ENCODE data around the gene ASNSD1.
"Not testable (repeated sequence)": the region's sequence is repeated elsewhere in the genome, so short reads cannot be mapped to it uniquely, and the experiment has no call there.

GRCh38 chr2:189687796-189688195 is 26.5 kb downstream of the ASNSD1 start:
- TF ChIP-seq EZH2phosphoT487 (IDR thresholded peaks at IDR 0.05; ENCODE audit: insufficient read depth, low read depth); EZH2 (IDR thresholded peaks at IDR 0.05; ENCODE audit: insufficient read depth, poor library complexity, severe bottlenecking): not testable (repeated sequence)
